HG03342 (cell line): ENCODE data around the gene C10orf71.

Experiments used
- ATAC-seq: cut with Tn5 transposase; IDR thresholded peaks from one replicate; pipeline ENCODE4 v1.9.1; 2021; ENCODE audit warnings: mild to moderate bottlenecking, moderate library complexity; ENCODE audit not compliant: unreplicated experiment

C10orf71 gene

DNA sequence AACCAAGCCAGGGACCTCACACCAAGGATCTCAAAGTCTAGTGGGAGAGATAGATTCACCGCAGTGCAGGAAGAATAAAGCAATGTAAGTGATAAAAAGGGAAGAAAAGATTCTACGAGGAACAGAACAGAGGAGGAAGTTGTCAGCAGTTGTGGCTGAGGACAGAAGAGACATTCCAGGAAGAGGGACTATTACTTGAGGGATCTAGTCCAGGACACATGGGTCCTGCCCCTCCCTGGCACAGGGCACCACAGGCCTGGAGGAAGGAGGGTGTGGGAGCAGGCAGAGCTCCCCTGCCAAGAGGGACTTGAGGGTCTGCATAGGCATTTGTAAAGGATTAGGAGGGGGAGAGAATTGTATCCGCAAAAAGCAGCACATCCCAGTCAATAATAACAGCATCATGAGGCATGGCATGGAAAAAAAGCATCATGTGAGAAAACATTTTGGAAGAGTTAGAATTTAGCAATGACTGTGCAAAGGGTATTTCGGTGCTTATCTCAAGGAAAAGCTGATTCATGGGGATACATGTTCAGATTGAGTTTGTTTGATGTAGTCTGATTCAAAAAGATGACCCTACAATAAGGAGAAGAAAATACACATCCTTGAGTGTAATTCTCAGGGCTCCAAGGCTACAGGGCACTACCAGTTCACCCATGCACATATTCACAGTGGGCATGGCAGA lies 12.7 kb downstream of the C10orf71 start:
- no peak for ATAC-seq

DNA sequence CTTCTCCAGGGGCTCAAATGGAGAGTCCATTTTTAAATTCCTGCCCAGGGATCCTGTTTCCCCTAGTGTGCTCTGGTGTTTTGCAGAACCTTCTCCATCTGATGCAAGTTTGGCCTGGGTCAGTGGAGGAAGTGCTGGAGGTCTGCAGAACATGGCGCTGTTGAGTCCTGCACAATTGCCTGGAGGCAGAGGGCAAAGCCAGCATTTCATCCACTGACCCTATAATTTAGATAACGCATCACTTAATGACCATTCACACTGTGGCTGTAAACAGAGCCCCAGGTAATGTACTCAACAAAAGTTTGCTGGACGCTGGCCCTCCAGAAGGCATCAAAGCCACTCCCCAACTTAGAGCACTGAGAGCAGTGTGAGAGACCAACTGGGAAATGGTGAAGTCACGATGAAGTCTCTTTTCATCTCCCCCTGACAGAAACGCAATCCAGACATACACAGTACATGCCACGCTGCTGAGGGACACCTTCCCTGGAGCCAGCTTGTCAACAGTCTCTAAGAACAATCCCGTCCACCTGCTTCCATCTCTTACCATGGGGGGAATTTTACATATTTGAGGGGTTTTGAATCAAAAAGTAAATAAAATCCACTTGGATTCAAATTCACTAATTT lies 13.4 kb downstream of the C10orf71 start:
- ATAC-seq, result no peak

DNA sequence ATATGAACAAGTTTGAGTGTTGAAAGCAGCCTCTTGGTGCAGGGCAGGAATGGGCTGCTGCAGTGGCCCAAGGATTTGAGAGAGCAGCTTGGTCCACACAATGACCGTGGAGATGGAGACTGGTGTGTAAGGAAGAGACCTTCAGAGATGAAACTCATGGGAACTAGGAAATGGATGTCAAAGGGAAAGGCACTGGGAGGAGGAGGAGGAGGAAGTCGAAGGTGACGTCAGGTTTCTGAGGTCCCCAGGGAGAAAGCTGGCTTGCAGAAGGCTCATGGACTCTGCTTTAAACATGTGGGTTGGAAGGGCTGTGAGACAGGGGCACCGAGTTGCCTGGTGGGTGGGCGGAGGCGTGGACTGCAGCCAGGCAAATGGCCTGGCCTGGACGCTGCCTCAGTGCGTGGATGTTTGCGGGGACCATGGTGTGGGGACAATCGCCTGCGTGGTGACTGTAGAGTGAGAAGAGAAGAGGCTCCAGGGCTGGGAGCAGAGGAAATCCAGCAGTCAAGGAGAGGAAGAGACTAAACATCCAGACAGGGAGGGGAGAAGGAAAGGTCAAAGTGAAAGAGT lies 14.6 kb downstream of the C10orf71 start:
- ATAC-seq, result no peak

DNA sequence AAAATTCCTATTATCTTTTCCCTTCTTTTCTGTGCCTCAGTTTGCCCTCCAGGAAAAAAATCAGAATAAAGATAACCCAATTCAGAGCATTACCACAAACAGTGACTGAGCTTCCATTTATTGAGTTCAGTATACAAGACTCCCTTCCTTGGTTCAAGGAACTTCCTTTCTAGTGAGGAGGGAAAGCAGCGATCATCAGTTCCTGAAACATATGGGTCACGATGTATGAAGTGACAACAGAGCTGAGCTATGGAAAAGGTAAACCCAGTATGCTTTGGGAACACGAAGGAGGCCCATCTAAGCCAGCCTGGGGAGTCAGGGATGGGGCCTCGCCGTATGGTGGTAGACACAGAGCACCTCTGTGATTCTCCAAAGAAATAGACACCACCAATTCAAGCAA lies 15.8 kb downstream of the C10orf71 start:
- no peak for ATAC-seq

DNA sequence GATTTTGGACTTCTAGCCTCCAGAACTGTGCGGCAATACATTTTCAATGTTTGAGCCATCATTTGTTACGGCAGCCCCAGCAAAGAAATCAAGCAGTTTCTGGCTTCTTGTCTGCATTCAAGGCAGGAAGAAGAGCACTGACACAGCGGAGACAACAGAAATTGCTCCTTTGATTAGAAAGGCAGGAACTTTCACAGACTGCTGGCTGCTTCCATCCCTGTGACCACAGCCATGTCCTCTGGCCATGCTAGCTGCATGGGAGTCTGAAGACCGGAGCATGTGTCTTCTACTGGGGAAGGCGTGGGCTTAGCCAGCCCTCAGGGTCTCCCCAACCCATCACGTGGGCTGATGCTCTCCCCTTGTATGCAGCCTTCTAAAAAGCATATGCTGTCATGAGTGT lies 19.1 kb downstream of the C10orf71 start:
- no peak for ATAC-seq

DNA sequence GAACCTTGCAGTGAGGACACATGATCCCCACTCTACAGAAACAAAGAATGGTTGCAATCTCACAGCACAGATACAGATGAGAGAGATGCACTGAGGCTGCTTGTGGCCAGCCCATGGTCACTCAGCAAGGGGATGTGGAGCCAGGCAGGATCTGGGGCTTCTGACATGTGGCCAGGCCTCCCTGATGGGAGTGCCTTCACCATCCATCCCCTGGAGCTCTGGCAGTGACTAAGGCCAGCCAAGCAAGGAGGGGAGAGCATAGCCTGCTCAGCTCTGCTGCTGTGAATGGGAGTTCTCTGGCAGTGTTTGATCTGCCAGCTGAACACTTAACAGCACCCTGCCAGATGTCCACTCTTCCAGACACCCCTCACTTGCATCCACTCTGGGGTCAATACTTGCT lies 19.8 kb downstream of the C10orf71 start:
- no peak for ATAC-seq

DNA sequence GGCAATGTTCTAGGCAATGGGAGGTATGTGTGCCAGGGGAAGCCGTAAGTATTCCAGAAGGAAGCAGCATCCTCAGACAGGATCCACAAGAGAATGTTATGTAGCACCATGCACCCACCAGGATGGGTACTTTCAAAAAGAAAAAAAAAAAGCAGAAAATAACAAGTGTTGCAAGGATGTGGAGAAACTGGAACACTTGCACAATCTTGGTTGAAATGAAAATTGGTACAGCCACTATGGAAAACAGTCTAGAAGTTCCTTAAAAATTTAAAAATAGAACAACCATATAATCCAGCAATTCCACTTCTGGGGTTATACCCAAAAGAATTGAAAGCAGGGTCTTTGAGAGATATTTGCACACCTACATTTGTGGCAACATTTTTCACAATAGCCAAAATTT lies 20.2 kb downstream of the C10orf71 start:
- ATAC-seq, result no peak

DNA sequence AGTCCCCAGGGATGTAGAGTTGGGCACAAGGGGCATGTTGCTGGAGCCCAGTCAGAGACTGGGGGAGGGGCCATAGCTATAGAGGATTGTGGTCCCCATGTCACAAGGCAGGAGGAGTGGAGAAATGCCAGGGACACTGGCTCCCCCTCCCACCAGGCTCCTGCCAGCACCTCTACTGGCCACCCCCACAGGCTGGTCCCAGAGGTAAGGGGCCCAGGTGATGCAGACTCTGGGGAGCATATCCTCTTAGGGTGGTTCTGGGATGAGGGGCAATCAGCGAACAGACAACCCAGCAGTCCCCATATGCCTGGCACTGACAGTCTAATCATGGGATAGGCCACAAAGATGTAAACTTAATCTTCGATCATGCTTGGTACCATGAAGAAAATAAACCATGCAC lies 21.2 kb downstream of the C10orf71 start:
- ATAC-seq, result no peak

DNA sequence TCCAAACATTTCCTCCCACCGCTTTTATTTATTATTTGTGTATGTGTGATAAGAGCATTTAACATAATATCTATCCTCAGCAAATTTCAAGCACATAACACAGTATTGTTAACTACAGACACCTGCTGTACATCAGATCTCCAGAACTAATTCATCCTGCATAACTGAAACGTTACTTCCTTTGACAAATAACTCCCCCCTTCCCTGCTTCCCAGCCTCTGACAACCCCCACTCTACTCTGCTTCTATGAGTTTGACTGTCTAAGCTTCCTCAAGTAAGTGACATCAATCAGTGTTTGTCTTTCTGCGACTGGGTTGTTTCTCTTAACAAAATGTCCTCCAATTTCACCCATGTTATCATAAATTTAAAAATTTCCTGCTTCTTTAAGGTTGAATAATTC lies 22.1 kb downstream of the C10orf71 start:
- ATAC-seq, result no peak

DNA sequence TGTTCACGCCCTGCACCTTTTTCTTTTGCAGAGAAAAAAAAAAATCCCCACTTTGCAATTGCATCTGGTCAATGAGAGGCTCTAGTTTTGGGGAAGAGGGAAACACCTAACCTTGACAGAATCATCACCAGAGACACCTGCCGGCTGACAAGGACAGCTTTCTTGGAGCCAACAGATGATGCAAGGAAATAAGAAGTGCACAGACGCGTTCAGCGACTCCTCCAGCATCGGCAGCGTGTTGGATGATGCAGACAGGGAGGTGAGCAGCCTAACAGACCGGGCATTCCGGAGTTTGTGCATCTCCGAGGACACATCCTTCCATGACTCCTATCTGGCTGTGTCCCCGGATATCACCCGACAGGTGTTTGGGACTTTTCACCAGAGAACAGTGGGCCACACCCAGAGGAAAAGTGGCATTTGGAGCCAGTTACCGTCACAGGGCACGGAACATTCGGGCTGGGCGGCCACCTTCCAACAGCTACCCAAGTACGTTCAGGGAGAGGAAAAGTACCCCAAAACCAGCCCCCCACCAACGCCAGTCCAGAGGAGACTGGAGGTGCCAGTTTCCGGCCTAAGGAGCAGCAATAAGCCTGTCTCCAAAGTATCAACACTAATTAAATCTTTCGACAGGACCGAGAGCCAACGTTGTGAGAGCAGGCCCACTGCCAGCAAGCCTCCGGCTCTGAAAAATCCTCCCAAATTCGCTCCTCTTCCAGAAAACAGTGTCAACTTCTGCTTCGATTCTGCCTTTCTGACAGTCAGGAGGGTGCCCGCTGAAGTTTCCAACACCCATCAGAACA lies 23.6 kb downstream of the C10orf71 start:
- no peak for ATAC-seq

DNA sequence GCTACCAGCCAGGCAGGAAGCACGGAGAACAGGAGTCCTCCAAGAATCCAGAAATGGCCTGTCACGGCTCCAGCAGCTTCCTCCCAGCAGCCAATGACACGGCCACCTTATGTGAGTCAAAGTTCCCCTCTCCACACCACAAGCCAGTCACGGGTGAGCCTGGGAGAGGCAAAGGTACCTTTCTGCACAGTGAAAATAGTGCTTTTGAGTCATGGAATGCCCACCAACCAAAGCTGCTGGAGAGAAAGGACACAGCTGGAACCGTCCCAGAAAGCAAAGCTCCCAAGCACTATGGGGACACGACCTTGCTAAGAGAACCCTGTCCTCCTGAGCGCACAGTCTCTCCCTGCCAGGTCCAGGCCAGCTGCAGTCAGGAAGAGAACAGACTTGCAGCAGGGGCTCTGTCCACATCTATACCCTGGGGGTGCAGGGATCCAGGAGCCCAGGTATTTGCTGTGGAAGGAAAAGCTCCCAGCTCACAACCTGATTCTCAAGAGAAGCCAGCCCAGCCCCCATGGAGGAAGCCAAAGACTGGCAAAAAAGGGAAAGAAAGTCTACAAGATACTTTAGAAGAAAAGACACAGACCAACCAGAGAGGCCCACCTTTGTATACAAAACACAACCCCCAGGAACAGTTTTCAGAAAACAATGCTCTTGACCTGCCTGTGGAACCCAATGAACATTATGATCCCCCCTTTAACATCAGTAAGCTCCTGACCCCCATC lies 24.4 kb downstream of the C10orf71 start:
- no peak for ATAC-seq

DNA sequence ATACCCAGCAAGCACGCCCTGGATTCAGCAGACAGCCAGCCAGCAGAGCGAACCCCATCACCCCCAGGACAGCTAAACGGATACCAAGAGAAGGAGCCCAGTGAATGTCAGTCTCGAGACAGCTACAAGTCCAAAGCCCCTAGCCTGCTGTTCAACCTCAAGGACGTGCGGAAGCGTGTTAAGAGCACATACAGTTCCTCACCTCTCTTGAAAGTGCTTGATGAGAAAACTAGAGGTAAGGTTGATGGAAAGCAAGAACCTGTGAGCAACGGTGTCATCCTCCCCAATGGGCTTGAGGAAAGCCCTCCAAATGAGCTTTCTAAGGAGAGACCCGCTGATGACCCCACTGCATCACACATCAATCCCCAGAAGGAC lies 24.9 kb downstream of the C10orf71 start:
- no peak for ATAC-seq

DNA sequence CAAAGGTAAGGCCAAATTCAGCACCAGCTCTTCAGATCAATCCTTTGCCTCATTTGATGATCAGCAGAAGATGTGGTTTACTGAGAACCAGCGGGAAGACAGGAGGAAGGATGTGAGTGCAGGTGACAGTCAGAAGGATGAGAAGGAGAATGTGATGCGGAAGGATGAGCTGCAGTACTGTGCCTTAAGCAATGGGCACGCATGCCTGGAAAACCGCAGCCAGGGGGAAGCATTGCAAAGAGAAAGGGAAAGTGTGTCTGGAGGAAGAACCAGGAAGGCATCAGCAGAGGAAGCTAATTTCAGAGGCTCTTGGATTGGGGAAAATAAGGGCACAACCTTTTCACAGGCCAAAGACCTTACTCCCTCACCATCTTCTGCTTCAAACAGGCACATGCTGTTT lies 25.7 kb downstream of the C10orf71 start:
- ATAC-seq, result no peak

DNA sequence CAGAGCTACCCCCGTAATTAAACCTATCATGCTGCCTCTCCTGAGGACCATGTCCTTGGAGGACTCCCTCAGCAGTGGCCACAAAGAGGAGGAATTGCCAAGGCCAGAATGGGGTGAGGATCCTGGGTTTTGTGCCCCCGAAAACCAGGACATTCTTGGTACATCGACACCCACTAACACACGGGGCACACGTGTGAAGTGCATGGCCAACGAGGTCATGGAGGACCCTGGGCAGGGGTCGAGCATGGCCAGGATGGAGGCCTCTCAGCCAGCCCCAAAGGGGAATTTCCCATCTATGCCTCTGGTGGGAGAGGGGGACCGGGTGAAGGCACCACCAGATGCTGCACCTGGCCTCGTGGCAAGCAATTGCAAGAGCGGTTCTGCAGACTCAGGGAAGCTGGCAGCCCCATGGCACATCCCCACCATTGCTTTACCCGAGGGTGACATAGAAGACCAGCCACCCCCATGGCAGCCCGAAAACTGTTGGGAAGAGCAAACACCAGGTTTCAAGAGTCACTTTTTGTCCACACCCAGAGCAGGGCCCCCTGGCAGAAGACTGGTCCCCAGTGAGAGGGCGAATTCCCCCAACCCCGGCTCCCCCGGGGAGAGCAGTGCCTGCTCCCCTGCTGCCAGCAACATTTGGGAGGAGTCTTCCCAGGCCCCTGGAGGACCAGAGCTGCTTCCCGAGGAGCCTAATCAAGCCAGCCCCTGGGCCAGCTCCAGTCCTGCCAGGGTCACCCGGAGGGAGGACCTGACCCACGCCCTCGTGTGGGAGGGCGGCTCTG lies 26.4 kb downstream of the C10orf71 start:
- ATAC-seq, result no peak

DNA sequence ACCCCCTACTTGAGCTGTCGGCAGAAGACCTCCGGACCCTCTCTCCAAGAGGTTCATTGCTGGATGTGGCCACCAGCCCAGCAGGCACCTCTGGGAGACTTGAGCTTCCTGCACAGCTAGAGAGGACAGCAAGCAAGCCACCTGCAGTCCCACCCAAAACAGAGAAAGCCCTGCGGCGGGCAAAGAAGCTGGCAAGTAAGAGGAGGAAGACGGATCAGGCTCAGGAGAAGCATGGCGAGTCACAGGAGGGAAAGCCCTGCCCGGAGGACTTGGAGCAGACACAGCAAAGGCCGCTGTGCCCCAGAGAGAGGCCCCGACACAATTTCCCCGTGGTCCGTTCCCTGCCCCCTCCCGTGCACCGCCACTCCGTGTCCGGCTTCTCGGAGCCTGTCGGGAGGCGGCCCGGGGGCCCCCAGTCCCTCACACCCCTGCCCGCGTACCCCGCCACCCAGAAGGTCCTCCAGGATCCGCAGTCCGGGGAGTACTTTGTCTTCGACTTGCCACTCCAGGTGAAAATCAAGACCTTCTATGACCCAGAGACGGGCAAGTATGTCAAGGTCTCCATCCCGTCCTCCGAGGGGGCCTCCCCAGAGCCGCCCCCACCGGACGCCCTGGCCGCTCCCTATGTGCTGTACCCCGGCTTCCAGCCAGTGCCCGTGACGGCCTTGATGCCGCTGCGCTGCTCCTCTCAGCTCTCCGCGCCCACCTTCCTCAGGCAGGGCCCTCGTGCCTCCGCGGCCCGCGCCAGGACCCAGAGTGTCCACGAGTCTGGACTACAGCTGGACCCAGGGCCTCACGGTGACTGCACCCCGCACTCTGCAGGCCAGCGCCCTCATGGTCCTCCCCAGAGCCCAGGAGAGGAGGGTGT lies 27.2 kb downstream of the C10orf71 start:
- ATAC-seq, result no peak

DNA sequence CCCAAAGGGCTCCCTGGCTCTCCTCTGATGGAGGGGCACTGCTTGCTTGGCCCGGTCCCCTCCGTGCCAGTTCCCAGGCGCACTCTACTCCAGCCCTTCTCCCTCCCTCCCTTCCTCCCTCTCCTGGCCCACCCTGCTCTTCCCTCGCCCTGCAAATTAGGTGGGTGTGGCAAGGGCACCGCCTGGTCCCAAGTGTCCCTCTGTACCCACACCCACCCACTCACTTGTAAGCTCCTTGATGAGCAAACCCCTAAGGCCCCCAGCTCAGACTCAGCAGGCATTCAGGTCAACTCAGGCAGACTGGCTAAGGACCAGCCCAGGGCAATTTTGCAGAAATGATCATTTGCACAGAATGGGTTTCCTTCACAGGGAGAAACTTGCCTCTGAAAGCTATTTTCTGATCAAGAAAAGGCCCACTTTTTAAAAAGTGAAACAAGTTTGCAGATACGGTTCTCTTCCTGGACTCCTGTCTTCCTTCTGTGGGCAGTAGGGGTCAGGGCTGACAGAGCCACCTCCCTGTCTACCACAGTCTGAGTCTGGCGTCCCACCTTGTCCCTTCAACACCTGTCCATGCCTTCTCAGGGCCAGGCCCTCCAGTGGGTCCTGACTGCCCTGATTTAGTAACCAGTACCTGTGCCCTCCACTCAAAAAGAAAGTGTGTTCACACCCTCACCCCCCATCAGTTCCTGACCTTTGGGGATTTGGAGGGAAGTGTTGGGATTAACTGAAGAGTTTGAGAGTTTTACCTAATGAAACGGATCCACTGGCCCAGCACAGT lies 28.3 kb downstream of the C10orf71 start:
- ATAC-seq, result no peak

DNA sequence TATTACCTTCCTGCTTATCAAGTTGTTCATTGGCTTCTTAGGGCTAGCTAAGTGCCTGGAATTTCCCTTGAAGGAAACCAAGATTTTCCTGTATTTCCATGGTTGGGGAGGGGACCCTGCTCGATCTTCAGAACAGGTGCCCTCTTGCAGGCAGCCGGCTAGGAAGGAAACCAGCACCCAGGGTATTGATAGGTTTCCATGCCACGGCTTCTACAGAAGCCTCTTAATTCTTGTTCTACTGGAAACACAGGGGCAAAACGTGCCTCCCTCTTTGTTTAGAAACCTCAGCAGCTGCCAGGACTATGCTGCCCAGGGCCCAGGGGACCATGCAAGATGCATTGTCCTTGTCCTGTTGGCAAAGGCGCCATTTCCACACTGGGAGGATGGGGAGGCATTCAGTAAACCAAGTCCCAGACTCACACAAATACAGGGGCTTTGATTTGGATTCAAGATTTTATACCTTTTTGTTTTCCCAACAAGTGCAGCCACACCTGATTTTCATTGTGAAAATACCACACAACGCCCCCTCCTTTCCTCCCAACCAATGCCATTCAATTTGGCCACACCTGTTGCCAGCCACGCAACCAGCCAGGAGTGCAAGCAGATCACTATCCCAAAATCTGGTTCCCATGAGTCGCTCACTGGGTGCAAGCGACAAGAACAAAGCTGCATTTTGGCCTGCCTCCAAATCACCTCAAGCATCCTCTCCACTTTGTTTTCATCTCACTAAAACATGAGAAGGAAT lies 29.6 kb downstream of the C10orf71 start:
- no peak for ATAC-seq

DNA sequence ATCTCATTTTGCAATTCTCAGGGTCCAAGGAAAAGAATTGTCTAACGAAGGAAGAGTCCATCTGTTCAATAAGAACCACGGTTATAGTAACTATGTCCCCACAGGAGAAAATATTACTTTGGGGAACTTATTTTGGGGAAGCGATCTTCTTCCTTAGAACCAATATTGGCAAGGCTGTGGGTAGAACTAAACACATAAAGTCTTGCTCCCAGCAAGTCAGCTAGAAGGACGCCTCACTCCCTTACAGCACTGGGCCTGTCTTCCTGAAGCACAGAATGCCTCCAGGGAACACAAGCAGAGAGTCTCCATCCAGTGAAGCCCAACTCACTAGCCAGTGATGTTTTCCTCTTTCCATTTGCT lies 30.2 kb downstream of the C10orf71 start:
- no peak for ATAC-seq
